Keratinocyte (primary cell): Measurements from ENCODE around the gene GUCY2C.

ENCODE experiments used
- CTCF ChIP-seq, 3 experiments: IDR thresholded peaks in 1 of 3; conservative IDR thresholded peaks in 1 of 3; optimal IDR thresholded peaks in 1 of 3; 2 replicates in 2 of 3; 3 replicates in 1 of 3; pipeline versions ENCODE3 to v1.5.1; 2011; ENCODE audit warnings: low read length in 3 of 3, mild to moderate bottlenecking in 3 of 3, moderate library complexity in 2 of 3, control low read depth in 1 of 3, inconsistent platforms in 1 of 3; ENCODE audit not compliant: insufficient read depth in 2 of 3; ENCODE audit errors: extremely low read depth in 1 of 3
- EZH2 ChIP-seq: IDR thresholded peaks from one replicate; pipeline ENCODE4 v1.6.1; 2012; ENCODE audit warnings: inconsistent platforms, mild to moderate bottlenecking, low read length, moderate library complexity

GRCh38 chr12:14731821-14732220, 35.4 kb upstream of the GUCY2C start:
- no peak for TF ChIP-seq CTCF (optimal IDR thresholded peaks at IDR 0.05 in 1 of 3, IDR thresholded peaks at IDR 0.05 in 1 of 3, conservative IDR thresholded peaks at IDR 0.05 in 1 of 3; ENCODE audit: extremely low read depth in 1 of 3, insufficient read depth in 2 of 3, low read length in 3 of 3)
- TF ChIP-seq EZH2: no peak
